Stomach (tissue), 4 donors: Measurements from ENCODE around the gene BICDL1.

Source experiments
- EP300 ChIP-seq: sonication (generic); formaldehyde crosslinking; IDR thresholded peaks from one replicate; pipeline ENCODE4 v1.6.1; 2017; ENCODE audit warnings: antibody characterized with exemption
- POLR2A ChIP-seq, 4 donors: fragments of 450-650 bp; IDR thresholded peaks; one replicate each; pipeline ENCODE4 v1.6.1; 2016; ENCODE audit warnings: antibody characterized with exemption in 4 of 4, control low read depth in 2 of 4, mild to moderate bottlenecking in 1 of 4, moderate library complexity in 1 of 4
- TF ChIP-seq, protein P1 (sequence below), 7 experiments: fragments of 450-650 bp in 4 of 7; fragments of 200-600 bp in 3 of 7; sonication (generic) in 3 of 7; IDR thresholded peaks; one replicate each; pipeline ENCODE4 v1.5.1; 2016 to 2019; ENCODE audit warnings: antibody characterized with exemption in 7 of 7, control low read depth in 2 of 7, mild to moderate bottlenecking in 1 of 7

GRCh38 chr12:120056739-120057138 lies 67.7 kb downstream of the BICDL1 start:
- TF ChIP-seq, protein P1, sequence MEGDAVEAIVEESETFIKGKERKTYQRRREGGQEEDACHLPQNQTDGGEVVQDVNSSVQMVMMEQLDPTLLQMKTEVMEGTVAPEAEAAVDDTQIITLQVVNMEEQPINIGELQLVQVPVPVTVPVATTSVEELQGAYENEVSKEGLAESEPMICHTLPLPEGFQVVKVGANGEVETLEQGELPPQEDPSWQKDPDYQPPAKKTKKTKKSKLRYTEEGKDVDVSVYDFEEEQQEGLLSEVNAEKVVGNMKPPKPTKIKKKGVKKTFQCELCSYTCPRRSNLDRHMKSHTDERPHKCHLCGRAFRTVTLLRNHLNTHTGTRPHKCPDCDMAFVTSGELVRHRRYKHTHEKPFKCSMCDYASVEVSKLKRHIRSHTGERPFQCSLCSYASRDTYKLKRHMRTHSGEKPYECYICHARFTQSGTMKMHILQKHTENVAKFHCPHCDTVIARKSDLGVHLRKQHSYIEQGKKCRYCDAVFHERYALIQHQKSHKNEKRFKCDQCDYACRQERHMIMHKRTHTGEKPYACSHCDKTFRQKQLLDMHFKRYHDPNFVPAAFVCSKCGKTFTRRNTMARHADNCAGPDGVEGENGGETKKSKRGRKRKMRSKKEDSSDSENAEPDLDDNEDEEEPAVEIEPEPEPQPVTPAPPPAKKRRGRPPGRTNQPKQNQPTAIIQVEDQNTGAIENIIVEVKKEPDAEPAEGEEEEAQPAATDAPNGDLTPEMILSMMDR (IDR thresholded peaks at IDR 0.05), result no peak
- TF ChIP-seq POLR2A (IDR thresholded peaks at IDR 0.05) (no peak), EP300 (no peak)
